IPS DF 4.7 (cell line): ENCODE data around the gene BARD1.
"Not testable (repeated sequence)": the region's sequence is repeated elsewhere in the genome, so short reads cannot be mapped to it uniquely, and the experiment has no call there.

Experiments
- DNase-seq: peaks from one replicate; pipeline ENCODE4 v3.0.0-alpha.2; 2013; ENCODE audit warnings: low spot score; ENCODE audit errors: extremely low read depth

The BARD1 gene

DNA sequence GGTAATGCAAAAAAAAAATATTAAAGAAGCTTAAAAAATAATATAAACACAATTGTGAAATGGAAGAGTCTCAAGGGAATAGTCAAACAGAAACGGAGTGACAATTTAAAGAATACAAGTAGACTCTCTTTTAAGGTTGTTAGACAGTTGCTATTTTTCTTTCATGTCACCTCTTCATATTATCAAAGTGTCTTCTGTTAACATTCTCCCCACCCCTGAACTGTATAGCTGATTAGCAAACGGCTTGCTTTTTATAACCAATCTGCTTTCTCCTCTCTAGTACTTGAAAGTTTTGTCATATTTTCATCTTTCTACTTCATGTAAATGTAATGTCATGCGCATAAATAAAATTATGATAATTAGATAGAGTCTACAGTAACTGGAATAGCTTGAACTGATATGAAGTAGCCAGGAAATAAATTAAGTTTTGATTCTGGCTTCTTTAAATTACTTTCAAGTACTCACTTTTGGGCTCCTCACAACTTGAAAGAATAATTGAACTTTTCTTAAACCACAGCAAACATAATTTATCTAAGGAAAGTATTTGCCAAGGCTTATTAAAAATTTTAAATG lies 37.0 kb downstream of the BARD1 start:
- no peak for DNase-seq

DNA sequence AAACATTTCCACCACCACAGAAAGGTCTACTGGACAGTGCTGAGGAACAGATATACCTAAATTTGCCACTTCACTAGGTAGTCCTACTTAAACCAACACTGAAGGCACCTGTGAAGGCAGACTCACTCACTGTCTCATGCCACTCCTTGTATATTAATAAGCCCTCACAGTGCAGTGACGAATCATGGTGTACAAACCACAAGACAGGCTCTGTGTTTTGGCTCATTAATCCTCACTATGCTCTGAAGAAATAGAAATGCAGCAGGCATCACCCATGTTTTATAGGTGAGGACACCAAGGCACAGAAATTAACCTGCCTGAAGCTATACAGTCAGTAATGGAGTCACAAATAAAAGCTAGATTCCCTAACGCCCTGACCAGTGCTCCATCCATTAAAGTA lies 44.3 kb downstream of the BARD1 start:
- DNase-seq: no peak

DNA sequence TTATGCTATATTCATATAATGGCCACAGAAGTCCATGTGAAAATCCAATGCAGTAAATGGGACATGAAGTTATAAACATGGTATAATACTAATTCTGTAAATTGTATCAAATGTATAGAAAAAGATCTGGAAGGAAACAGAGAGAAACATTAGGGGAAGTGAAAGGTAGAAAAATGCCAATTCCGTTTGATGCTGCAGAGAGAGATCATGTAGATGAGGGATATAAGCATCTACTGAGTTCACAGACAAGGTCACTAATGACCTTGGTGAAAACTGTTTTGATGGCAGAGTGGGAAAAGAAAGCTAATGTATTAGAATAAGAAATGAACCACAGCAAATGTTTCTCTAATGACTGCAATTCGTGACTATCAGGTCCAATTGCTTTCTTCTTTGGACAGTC lies 56.0 kb downstream of the BARD1 start:
- no peak for DNase-seq

DNA sequence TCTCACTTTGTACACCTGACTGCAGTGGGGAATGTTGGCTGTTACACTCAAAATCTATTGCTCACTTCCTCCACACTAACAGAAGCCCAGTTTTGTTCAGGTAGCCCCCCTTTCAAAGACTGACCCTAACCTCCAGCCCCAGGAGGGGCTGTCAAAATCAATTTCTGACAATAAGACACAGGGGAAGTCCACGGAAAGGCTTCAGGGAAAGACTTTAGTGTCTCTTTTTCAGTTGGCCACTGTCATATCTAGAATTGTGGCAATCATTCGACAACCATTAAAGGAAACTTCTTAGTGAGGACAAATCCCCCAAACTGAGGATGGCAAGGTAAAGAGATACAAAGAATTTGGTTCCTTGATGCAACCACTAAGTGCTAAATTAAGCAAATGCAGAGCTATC lies 59.0 kb downstream of the BARD1 start:
- no peak for DNase-seq

DNA sequence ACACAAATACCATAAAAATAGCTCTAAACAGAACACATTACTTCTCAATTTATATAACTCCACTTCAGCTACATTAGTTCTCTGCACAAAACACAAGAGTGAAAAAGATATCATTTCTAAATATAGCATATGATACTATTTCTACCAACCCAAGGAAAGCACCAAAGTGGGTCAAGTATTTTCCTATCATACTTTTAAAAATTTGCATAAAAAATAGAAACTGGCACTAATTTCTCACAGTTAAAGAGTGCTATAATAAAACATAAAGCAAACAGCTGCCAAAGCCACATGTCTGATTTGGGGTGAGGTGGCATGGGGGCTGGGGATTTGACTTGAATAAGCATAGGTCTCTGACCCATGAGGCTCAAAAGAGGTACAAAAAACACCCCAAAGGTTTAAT lies 61.5 kb downstream of the BARD1 start:
- no peak for DNase-seq

DNA sequence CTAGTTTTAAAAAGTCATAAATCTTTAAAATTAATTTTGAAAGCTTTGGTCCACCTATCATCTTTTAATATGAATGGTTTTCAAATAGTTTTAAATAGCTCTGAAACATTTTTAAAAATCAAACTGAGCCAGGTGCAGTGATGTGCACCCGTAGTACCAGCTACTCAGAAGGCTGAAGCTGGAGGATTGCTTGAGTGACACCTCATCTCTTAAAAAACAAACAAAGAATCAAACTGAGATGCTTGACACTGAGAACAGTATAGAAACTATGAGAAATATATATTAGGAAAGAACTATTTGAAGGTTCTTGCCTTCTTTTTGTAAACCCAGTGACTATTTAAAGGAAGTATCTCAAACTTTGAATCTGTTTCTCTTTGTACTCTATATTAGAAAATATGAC lies 67.4 kb downstream of the BARD1 start:
- no peak for DNase-seq

DNA sequence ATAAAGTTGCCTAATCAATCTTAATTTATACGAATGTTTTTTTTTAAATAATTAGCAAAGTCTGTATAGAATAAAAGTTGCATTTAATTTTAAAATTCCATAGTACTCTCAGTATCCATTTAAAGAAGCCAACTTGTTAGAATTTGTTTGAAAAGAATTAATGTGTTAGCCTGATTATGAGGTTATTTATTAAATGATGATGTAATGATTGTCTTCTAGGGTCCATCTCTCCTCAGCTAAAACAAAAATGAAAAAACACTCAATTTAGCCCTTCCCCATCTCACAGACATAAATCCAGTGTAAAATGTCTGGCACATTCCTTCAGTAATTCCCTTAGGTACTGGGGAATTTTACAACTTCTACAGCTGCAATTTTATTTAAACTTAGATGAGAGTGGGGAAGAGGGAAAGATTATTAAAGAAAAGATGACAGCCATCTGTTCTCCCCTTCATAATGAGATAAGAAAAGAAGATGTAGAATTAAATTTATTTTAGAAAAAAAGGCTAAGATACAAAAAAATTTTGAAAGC lies 68.6 kb downstream of the BARD1 start:
- no peak for DNase-seq

DNA sequence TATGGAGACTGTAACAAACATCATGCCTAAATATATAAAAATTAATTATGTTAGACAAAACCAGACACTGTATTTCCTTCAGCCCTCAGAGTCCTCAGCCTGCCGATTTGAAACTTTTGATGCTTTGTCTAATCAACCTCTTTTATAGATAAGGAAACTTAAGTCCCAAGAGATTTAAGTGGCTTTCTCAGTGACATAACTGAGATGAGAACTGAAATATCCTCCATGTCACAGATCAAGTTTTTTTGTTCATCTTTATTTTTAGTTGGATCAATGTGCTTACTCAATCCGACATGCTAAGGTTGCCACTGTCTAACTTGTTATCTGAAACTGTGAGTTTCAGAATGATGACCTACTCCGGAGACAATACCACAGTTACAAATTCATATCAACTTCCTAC lies 72.3 kb downstream of the BARD1 start:
- no peak for DNase-seq

DNA sequence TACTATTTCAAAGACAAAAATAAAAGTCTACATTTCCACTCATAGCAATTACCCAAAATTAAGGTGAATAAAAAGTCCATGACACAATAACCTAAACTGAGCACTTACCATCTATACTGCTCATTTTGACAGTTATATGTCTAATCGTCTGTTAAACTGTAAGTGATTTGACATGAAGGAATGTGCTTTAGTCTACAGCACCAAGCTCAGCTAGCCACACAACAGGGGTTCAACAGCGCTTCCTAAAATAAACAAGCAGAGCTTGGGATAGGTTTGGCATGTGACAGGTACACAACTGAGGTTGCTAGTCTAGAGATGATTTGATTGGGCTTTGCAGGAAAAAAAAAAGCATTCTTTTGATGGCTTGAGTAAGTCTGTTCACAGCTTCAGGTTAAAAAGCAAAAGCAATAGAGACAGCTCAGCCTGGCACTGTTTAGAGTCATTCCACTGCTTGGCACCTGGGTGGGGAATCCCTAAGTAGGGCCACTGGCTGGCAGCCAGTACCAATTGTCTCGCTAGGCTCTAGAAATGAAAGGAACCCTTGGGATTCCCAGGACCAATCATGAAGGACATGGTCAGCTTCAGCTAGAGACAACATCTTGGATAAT lies 78.6 kb downstream of the BARD1 start:
- DNase-seq: no peak

DNA sequence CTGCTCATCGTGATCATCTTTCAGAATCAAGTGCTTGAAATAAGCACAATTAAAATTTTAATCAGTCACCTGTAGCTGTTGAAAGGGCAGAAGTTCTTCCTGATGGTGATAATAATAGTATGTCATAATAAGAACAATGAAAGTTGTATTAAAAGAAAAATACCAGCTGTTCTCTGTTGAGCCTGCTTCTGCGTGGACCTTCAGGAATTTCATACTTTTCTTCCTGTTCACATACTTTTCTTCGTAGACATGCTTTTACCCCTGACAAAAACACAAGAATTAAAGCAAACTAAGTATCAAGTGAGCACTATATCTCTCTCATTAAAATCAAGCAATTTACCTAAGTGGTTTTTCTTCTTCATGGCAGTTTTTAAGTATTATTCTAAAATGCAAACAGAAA lies 79.2 kb downstream of the BARD1 start:
- no peak for DNase-seq

DNA sequence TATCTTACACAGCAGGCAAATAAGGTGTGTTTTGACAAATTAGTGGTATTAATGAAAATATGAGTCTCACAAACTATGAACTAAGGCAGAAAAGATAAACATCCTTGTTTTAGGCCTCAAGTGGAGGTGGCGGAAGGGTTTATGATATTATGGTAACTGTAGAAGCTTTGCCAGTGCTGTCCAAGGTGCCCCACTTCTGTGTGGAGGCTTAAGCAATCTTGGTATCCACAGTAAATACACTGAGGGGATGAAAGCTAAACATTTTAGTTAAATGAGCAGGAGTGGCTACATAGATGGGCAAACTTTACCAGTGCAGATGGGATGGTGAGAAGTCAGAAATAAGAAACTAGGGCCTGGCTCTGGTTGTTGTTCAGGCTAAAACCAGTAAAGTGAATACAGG lies 84.7 kb downstream of the BARD1 start:
- DNase-seq: no peak

DNA sequence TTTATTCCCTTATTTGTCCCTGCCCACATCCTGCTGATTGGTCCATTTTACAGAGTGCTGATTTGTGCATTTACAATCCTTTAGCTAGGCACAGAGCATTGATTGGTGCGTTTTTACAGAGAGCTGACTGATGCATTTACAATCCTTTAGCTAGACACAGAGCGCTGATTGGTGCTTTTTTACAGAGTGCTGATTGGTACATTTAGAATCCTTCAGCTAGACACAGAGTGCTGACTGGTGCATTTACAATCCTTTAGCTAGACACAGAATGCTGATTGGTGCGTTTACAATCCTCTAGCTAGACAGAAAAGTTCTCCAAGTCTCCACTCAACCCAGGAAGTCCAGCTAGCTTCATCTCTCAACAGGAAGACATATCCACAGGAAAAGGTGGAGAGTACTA lies 91.6 kb downstream of the BARD1 start:
- not testable (repeated sequence) for DNase-seq

DNA sequence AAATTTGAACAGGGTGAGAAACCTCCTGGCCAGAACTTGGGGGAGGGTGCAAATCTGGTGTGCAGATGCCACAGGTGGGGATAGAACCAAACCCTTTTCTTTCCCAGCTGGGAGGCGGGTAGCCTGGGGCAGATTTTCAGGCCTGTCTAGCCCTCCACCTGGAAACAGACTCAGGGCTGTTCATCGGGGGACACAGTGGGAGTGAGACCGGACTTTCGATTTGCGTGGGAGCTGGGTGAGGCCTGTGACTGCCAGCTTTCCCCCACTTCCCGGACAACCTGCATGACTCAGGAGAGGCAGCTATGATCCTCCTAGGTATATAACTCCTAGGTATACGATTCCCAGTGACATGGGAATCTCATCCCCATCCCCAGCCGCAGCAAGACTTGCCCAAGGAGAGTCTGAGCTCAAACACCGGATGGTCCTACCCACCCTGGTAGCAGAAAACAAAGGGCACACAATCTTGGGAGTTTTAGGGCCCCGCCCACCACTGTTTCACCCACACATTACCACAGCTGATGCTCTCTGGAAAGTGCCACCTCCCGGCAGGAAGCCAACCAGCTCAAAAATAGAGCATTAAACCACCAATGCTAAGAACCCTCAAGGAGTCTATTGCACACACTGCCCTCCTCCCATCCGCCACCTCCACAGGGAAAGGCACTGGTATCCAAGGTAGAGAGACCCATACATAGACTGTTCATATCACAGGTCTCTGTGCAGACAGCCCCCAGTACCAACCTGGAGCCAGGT lies 92.5 kb downstream of the BARD1 start:
- no peak for DNase-seq

DNA sequence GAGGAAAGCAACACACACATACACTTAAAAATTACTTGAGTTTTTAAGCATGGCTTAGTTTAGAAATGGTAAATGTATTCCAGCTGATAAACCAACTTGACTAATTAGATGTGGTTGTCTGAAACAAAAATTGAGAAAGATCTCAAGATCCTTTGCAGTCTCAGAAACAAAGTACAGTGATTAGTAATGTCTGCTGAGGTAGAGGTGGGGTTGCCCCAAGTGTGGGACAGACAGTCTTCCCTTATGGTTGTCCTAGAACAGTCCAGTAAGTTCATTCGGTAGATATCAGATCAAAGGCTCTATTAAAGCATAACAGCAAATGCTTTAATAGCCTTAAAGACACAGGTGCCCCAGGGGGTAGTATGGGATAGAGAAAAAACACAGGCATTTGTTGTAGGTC lies 94.5 kb downstream of the BARD1 start:
- no peak for DNase-seq

DNA sequence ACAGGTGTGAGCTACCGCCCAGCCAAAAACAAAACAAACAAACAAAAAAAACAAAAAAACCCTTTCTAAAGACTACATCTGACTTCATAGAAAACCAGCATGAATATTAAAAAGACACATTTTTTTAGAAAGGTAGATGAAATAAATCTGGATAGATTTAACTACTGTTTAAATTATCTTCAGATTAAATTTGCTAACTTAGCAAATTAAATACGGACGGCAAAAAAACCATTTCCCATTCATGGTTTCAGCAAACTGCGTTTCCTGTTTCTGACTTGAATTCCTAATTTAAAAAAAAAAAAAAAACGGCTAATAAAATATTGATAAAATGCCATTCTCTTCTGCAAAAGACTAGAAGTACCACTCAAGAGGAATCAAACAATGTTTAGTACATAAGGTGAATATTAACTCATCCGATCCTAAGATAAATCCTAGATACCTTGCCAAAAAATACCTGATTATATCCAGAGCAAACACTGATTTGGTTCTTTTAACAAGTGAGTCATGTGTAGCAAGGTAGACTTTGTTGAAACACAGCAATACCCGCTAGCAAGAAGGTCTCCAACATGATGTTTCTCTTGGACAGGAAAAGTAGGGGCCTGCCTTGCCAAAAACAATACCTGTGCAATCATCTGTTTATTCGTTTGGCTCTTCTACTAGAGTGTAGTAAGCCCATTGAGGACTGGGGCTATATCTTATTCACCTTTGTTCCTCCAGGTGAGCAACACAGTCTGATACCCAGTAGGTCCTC lies 96.2 kb downstream of the BARD1 start:
- no peak for DNase-seq

DNA sequence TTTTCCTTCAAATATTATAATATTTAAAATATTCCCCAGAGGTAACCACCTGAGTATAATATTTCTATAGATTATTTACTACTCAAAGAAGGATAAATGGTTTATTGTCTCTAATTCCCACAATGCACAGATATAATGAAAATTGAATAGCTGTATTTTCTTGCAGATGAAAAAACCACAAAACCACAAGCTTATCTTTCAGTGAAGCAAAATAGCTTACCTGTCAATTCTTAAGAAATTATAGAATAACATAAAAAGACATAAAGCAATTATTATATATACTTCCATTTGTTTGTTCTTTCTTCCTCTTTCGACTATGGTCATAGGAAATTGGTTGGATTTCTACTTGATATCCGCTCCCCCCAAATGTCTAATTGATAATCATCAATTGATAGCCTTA lies 98.8 kb downstream of the BARD1 start:
- no peak for DNase-seq

DNA sequence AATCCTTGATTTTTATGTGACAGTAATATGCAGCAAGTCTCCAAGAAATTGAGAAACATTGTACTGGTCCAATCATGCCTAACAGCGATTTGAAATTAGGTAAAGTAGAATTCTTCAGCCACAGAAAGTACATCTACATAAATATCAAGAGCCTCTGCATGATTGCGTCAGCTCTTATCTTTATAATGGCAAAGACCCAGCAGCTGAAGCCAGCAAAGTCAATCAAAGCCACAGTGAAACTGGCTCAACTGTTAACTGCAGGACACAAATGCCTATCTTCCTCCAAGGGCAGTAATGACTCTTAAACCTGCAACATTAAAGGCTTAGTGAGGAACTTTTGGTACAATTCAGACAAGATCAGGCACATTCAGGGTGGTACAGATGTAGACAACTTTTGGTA lies 102.5 kb downstream of the BARD1 start:
- DNase-seq: peak; percentile 5

DNA sequence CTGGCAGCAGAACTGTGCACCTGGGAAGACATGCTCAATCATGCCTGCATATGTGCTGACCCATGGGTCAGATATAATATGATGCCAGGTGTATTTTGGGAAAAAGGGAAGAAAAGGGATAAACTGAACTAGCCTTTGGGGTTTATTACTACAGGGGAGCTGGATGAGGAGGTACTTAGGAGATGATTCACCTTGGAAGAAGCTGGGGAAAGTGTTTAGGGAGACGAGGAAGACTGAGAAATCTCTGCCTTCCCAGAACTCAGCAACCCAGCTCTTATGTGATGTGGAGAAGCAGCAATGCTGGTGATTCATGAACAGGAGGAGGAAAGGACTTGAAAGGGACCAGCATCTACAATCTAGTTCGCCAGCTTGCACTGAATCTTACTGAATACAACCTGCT lies 110.2 kb downstream of the BARD1 start:
- no peak for DNase-seq

DNA sequence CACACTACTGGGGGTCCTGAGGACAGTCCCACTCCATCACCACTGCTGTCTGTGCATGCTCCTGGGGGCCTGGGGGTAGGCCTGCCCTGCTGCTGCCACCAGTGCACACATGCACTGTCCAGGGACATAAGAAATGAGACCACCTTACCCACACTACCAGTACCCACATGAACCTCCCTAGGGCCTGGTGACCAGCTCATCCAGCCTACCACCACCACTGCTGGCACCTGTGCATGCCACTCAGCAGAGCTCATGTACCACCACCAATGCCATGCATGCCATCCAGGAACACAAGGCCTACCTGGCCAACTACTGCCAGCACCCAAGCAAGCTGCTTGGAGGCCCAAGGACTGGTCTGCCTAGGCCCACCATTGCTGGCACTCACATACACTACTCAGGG lies 112.8 kb downstream of the BARD1 start:
- DNase-seq: no peak

DNA sequence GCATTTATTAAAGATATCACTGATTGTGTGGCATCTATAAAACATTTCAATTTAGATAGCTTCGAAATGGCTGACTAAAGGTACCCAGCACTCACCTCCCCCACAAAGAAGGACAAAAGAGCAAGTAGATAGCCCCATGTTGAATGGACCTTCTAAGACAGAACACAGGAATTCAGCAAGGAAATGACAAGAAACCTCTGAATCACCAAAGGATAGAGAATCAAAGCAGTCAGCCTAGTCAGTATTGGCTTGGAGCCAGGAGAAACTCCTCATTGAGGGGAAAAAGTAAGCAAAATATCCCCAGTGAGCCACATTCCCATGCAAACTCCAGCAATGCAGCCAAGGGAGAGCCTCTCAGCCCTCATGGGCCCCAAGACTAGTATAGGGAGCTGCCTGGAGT lies 113.7 kb downstream of the BARD1 start:
- no peak for DNase-seq

DNA sequence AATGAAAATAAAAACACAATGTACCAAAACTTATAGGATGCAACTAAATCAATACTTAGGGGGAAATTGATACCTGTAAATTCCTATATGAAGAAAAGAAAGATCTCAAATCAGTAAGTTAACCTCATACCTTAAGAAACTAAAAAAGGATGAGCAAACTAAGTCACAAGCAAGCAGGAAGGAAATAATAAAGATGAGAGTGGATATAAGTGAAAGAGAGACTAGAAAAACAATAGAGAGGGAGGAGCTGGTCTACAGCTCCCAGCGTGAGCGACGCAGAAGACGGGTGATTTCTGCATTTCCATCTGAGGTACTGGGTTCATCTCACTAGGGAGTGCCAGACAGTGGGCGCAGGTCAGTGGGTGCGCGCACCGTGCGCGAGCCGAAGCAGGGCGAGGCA lies 125.9 kb downstream of the BARD1 start:
- DNase-seq: not testable (repeated sequence)

DNA sequence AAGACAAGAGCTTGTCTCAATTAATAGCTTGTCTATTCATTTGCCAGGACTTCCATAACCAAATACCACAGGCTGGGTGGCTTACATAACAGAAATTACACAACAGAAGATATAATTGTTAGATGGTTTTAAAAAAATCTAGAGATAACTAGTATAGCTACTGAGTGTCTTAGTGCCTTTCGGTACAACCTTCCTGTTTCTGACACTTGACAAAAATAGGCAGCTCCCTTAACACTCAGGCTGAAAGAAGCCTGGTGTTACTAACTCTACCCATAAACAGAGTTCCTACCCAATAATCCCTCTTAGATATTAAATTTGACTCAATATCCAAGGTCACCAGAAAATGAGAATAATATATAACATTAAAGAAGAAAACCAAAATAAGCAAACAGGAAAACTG lies 129.7 kb downstream of the BARD1 start:
- no peak for DNase-seq
